Measurements from ENCODE around the gene BTRC. TPM values are rescaled to one million over a fixed set of nuclear protein-coding genes. Genes with fewer than 3 reads are reported as not detected.

BTRC gene
- total and polyA plus RNA-seq, 2 donors (not counting 3 experiments of a cell fraction or from before 2014, with no cell fraction given): 11.6 to 18.5 TPM

GRCh38 chr10:101570428-101571270 is 216.7 kb downstream of the BTRC start:
- Histone ChIP-seq H3K27me3 (ENCODE audit: control insufficient read depth in 2 of 2, insufficient read depth in 2 of 2, low read length in 2 of 2) (peaks cover 22 to 23% of the 10 kb centered on the region in 2 experiments), H3K9me3 (replicated peaks; ENCODE audit: control insufficient read depth, insufficient read depth, low read length) (no peaks in the 10 kb centered on the region), H3K27ac (ENCODE audit: insufficient read depth, low read depth, low read length) (no peak overlapping the region), H3K4me3 (replicated peaks in 1 of 3; ENCODE audit: insufficient read depth in 1 of 3, low read depth in 1 of 3, low read length in 3 of 3) (peak overlapping the region in 2 of 3 experiments; percentile 18 to 39), H2AFZ (ENCODE audit: low read depth, low read length) (peak overlapping the region; percentile 88), H3K4me2 (ENCODE audit: insufficient read depth, low read length) (peak overlapping the region; percentile 69), H3K36me3 (ENCODE audit: control insufficient read depth in 2 of 2, extremely low read depth in 1 of 2, insufficient read depth in 2 of 2, low read length in 2 of 2) (no peaks in the 10 kb centered on the region), H3K9me1 (replicated peaks; ENCODE audit: control insufficient read depth, extremely low read depth, insufficient read depth, low read length) (no peaks in the 10 kb centered on the region), H3K9ac (replicated peaks; ENCODE audit: extremely low read depth, insufficient read depth, low read length) (peak overlapping the region; percentile 17), H3K79me2 (ENCODE audit: control insufficient read depth, insufficient read depth, low read length) (no peaks in the 10 kb centered on the region), H4K20me1 (replicated peaks; ENCODE audit: control insufficient read depth, extremely low read depth, insufficient read depth, low read length) (no peaks in the 10 kb centered on the region), H3K4me1 (ENCODE audit: control insufficient read depth, extremely low read depth, insufficient read depth, low read length) (peaks cover 7% of the 10 kb centered on the region)
- no TSS peak for BruUV-seq (replicated peaks)
- DNase-seq (ENCODE audit: low read depth, low spot score): no peak
- dilution Hi-C loops (cut with MboI; ENCODE audit: extremely low pct_ligation_motif_present, low sequenced_read_pairs) (no loop called here), intact Hi-C loops (cut with micrococcal nuclease) (loop anchor here (1.0 kb wide), 6 partner anchors 75 to 409 kb away; no protein-coding TSS in a partner anchor)
- FAIRE-seq: no peak
- POLR2A ChIA-PET: no interaction called here
- CTCF ChIA-PET: interaction anchor here (0.6 to 4.0 kb wide), 41 partner anchors 9 to 475 kb away, joined by 3 to 78 read pairs (median 5); partner anchors contain the start of genes DPCD and POLL
- TF ChIP-seq POLR2A (IDR thresholded peaks at IDR 0.05; ENCODE audit: low read depth, low read length): no peak
- TF ChIP-seq POLR2AphosphoS5 (IDR thresholded peaks at IDR 0.05; ENCODE audit: insufficient read depth, low read depth, low read length): no peak
- no peak for TF ChIP-seq EZH2 (IDR thresholded peaks at IDR 0.05; ENCODE audit: borderline replicate concordance, low read depth, low read length, severe bottlenecking)
- TF ChIP-seq MYC (IDR thresholded peaks at IDR 0.05; ENCODE audit: low read depth, low read length): no peak
- no peak for TF ChIP-seq JUN (IDR thresholded peaks at IDR 0.05; ENCODE audit: borderline replicate concordance, insufficient read depth, insufficient read length, low read depth)

- FAIRE-seq (no peak), DNase-seq (ENCODE audit: low read depth, low spot score) (no peak)
- no peaks in the 10 kb centered on the region for H3K9me3 ChIP-seq (replicated peaks; ENCODE audit: control insufficient read depth, insufficient read depth, low read length)
- H3K4me1 ChIP-seq (ENCODE audit: control insufficient read depth, extremely low read depth, insufficient read depth, low read length): peaks cover 7% of the 10 kb centered on the region
- POLR2A ChIA-PET: no interaction called here
- intact Hi-C loops (cut with micrococcal nuclease) (no loop called here), dilution Hi-C loops (cut with MboI; ENCODE audit: extremely low pct_ligation_motif_present, low sequenced_read_pairs) (no loop called here)
- H3K9me1 ChIP-seq (replicated peaks; ENCODE audit: control insufficient read depth, extremely low read depth, insufficient read depth, low read length): no peaks in the 10 kb centered on the region
- no TSS peak for BruUV-seq (replicated peaks)
- no peaks in the 10 kb centered on the region for H3K79me2 ChIP-seq (ENCODE audit: control insufficient read depth, insufficient read depth, low read length)
- CTCF ChIA-PET: interaction anchor here (0.7 to 4.0 kb wide), 31 partner anchors 10 to 476 kb away, joined by 3 to 78 read pairs (median 6); partner anchors contain the start of genes DPCD and POLL
- H3K27me3 ChIP-seq (ENCODE audit: control insufficient read depth in 2 of 2, insufficient read depth in 2 of 2, low read length in 2 of 2): peaks cover 17 to 19% of the 10 kb centered on the region in 2 experiments
- no peak overlapping the region for H3K9ac ChIP-seq (replicated peaks; ENCODE audit: extremely low read depth, insufficient read depth, low read length)
- no peak overlapping the region for H3K27ac ChIP-seq (ENCODE audit: insufficient read depth, low read depth, low read length)
- no peak for TF ChIP-seq MYC (IDR thresholded peaks at IDR 0.05; ENCODE audit: low read depth, low read length)
- H4K20me1 ChIP-seq (replicated peaks; ENCODE audit: control insufficient read depth, extremely low read depth, insufficient read depth, low read length): no peaks in the 10 kb centered on the region
- no peak overlapping the region for H3K4me2 ChIP-seq (ENCODE audit: insufficient read depth, low read length)
- H3K36me3 ChIP-seq (ENCODE audit: control insufficient read depth in 2 of 2, extremely low read depth in 1 of 2, insufficient read depth in 2 of 2, low read length in 2 of 2): no peaks in the 10 kb centered on the region
- no peak overlapping the region for H3K4me3 ChIP-seq (replicated peaks in 1 of 3; ENCODE audit: insufficient read depth in 1 of 3, low read depth in 1 of 3, low read length in 3 of 3)
- H2AFZ ChIP-seq (ENCODE audit: low read depth, low read length): no peak overlapping the region
Measured at GRCh38 chr10:101571271-101571925, 217.4 kb downstream of the BTRC start.
